ENCODE data around the gene ELF1. TPM values are rescaled to one million over a fixed set of nuclear protein-coding genes. Genes with fewer than 3 reads are reported as not detected.

ELF1 gene
- total and polyA plus RNA-seq, 10 of the 15 experiments (the other 5 are each of a cell fraction or from before 2014, with no cell fraction given) = 43.3 to 97.6 (median 55.7) TPM

- TF ChIP-seq YY1 (IDR thresholded peaks at IDR 0.05; ENCODE audit: low read depth, low read length) (no peak), CHD4 (IDR thresholded peaks at IDR 0.05) (no peak)
Measured at GRCh38 chr13:40943073-40943472, 76.0 kb downstream of the ELF1 start (continued).

GRCh38 chr13:40941581-40941980 lies 77.5 kb downstream of the ELF1 start:
- POLR2A ChIA-PET = no interaction called here
- Histone ChIP-seq H4K20me1 (ENCODE audit: control insufficient read depth, insufficient read depth) (no peaks in the 10 kb centered on the region), H3K27ac (ENCODE audit: control insufficient read depth, insufficient read depth) (no peak overlapping the region), H3K9me3 (replicated peaks; ENCODE audit: control insufficient read depth, insufficient read depth, low read length) (no peaks in the 10 kb centered on the region), H3K4me1 (ENCODE audit: control insufficient read depth, insufficient read depth, low read length) (no peaks in the 10 kb centered on the region), H3K79me2 (ENCODE audit: control insufficient read depth, insufficient read depth, low read length) (peaks cover 3% of the 10 kb centered on the region), H3K9ac (ENCODE audit: control insufficient read depth, insufficient read depth, low read length) (no peak overlapping the region), H3K27me3 (replicated peaks in 1 of 2; ENCODE audit: control insufficient read depth in 2 of 2, insufficient read depth in 2 of 2, low read length in 1 of 2) (no peaks in the 10 kb centered on the region), H3K4me3 (no peak overlapping the region), H2AFZ (ENCODE audit: control insufficient read depth, low read depth, low read length) (no peak overlapping the region), H3K36me3 (ENCODE audit: control insufficient read depth in 2 of 2, insufficient read depth in 2 of 2, low read length in 1 of 2) (peaks cover 9 to 44% of the 10 kb centered on the region in 2 experiments), H3K4me2 (ENCODE audit: control insufficient read depth, insufficient read depth) (no peak overlapping the region)
- CTCF ChIA-PET = no interaction called here
- peak; percentile 41 for FAIRE-seq
- in situ Hi-C loops (cut with MboI) = no loop called here
- BruUV-seq (replicated peaks) = no TSS peak
- intact Hi-C loops (cut with micrococcal nuclease; ENCODE audit: unreplicated experiment) = no loop called here
- SMC1A ChIA-PET (ENCODE audit: uncharacterized antibody, unreplicated experiment) = no interaction called here
- TF ChIP-seq ZNF24 (IDR thresholded peaks at IDR 0.05) = no peak
- TF ChIP-seq NBN (IDR thresholded peaks at IDR 0.05) = no peak
- TF ChIP-seq BCLAF1 (IDR thresholded peaks at IDR 0.05) = no peak
- ATAC-seq = no peak
- no peak for DNase-seq (ENCODE audit: low read depth, low spot score)
- RAD21 ChIA-PET (ENCODE audit: unreplicated experiment) = no interaction called here
- WGBS (ENCODE audit: insufficient coverage, insufficient replicate concordance, low lambda C conversion rate, missing lambda C conversion rate) = 88% methylated on average over 5 of the region's 5 CpGs
